Activated CD8-positive, alpha-beta memory T cell treated with anti-CD3 and anti-CD28 coated beads for 4 hours (primary cell): Measurements from ENCODE around the gene COBL.
A peak's percentile ranks its signal among the peaks of the same experiment; 100 is the strongest.

ENCODE experiments used
- DNase-seq, 2 donors: peaks; one replicate each; pipeline ENCODE4 v3.0.0-alpha.2; 2020; ENCODE audit warnings: low read depth in 2 of 2

COBL gene

GRCh38 chr7:51146816-51147586 lies 169.6 kb downstream of the COBL start:
- no peak for DNase-seq

- no peak for DNase-seq
These were observed 172.4 kb downstream of the COBL start for GRCh38 chr7:51144178-51144577.

GRCh38 chr7:51142741-51143385 lies 173.7 kb downstream of the COBL start:
- no peak for DNase-seq

GRCh38 chr7:51141451-51142003 lies 175.1 kb downstream of the COBL start:
- DNase-seq: no peak

- no peak for DNase-seq
These were observed 176.1 kb downstream of the COBL start for GRCh38 chr7:51140199-51141164.

GRCh38 chr7:51139796-51140195 lies 176.8 kb downstream of the COBL start:
- DNase-seq: no peak

GRCh38 chr7:51138123-51139085 lies 178.2 kb downstream of the COBL start:
- DNase-seq: no peak

- DNase-seq: no peak
These were observed 181.0 kb downstream of the COBL start for GRCh38 chr7:51135576-51135975.

GRCh38 chr7:51134013-51134441 lies 182.6 kb downstream of the COBL start:
- no peak for DNase-seq

- no peak for DNase-seq
These were observed 183.9 kb downstream of the COBL start for GRCh38 chr7:51132661-51133060.

- no peak for DNase-seq
These were observed 186.8 kb downstream of the COBL start for GRCh38 chr7:51129527-51130472.

GRCh38 chr7:51128545-51129435 lies 187.8 kb downstream of the COBL start:
- no peak for DNase-seq

- DNase-seq: no peak
These were observed 189.0 kb downstream of the COBL start for GRCh38 chr7:51127618-51127904.

GRCh38 chr7:51126813-51127617 lies 189.6 kb downstream of the COBL start:
- DNase-seq: no peak

GRCh38 chr7:51126324-51126723 lies 190.3 kb downstream of the COBL start:
- DNase-seq: no peak

- DNase-seq: no peak
These were observed 192.3 kb downstream of the COBL start for GRCh38 chr7:51124321-51124720.

- peak in 1 of 2 donors; percentile 18 for DNase-seq
These were observed 193.1 kb downstream of the COBL start for GRCh38 chr7:51123322-51124019.
